ENCODE data around the gene ZNF750. TPM values are rescaled to one million over a fixed set of nuclear protein-coding genes. Genes with fewer than 3 reads are reported as not detected.
A peak's percentile ranks its signal among the peaks of the same experiment; 100 is the strongest.

ZNF750 gene
- total and polyA plus RNA-seq, 2 experiments from 2014 or later, result 0.13 to 0.17 TPM

- Histone ChIP-seq H4K20me1 (replicated peaks; ENCODE audit: insufficient read depth) (peaks cover 6% of the 10 kb centered on the region; the same call in 1 of the 2 replicates), H3K27ac (ENCODE audit: low read depth) (no peak overlapping the region), H3K79me2 (replicated peaks; ENCODE audit: insufficient read depth) (peaks cover 37% of the 10 kb centered on the region), H3K4me1 (ENCODE audit: insufficient read depth) (no peaks in the 10 kb centered on the region), H3F3A (replicated peaks; ENCODE audit: low read depth) (no peaks in the 10 kb centered on the region), H3K36me3 (ENCODE audit: insufficient read depth) (peaks cover 13% of the 10 kb centered on the region; the same call in 1 of the 2 replicates), H2AFZ (no peak overlapping the region), H3K4me3 (no peak overlapping the region), H3K4me2 (no peak overlapping the region), H3K27me3 (ENCODE audit: insufficient read depth) (no peaks in the 10 kb centered on the region), H3K9me2 (ENCODE audit: insufficient read depth) (no peaks in the 10 kb centered on the region)
- DNase-seq (ENCODE audit: low spot score) (no peak), ATAC-seq (no peak)
- Mint-ChIP-seq H3K27me3 (ENCODE audit: insufficient read depth, low read depth, poor library complexity) (peaks cover 8% of the 10 kb centered on the region), H3K4me3 (no peak overlapping the region), H3K27ac (peak overlapping the region; percentile 38; the same call in 1 of the 2 replicates), H3K9me3 (peaks cover 8% of the 10 kb centered on the region), H3K36me3 (ENCODE audit: low read depth) (peaks cover 32% of the 10 kb centered on the region), H3K4me1 (peaks cover 5% of the 10 kb centered on the region)
- TF ChIP-seq NANOG (IDR thresholded peaks at IDR 0.05; ENCODE audit: borderline replicate concordance) (no peak), CREB1 (CRISPR knock-in tag; IDR thresholded peaks at IDR 0.05; ENCODE audit: low read depth) (no peak), EZH2 (IDR thresholded peaks at IDR 0.05; ENCODE audit: low read depth, unreplicated experiment) (no peak), POLR2AphosphoS5 (IDR thresholded peaks at IDR 0.05; ENCODE audit: low read depth) (no peak), ETS1 (IDR thresholded peaks at IDR 0.05) (no peak), CTCF (conservative IDR thresholded peaks at IDR 0.05; ENCODE audit: low read depth in 2 of 2) (no peak), EZH2phosphoT487 (IDR thresholded peaks at IDR 0.05; ENCODE audit: unreplicated experiment) (no peak), ZNF114 (CRISPR knock-in tag; IDR thresholded peaks at IDR 0.05) (no peak), ZNF331 (CRISPR knock-in tag; IDR thresholded peaks at IDR 0.05; ENCODE audit: low read depth) (no peak), STAT1 (IDR thresholded peaks at IDR 0.05; ENCODE audit: unreplicated experiment) (no peak), JUNB (IDR thresholded peaks at IDR 0.05; ENCODE audit: unreplicated experiment) (no peak)
- TF ChIP-seq, protein P1, sequence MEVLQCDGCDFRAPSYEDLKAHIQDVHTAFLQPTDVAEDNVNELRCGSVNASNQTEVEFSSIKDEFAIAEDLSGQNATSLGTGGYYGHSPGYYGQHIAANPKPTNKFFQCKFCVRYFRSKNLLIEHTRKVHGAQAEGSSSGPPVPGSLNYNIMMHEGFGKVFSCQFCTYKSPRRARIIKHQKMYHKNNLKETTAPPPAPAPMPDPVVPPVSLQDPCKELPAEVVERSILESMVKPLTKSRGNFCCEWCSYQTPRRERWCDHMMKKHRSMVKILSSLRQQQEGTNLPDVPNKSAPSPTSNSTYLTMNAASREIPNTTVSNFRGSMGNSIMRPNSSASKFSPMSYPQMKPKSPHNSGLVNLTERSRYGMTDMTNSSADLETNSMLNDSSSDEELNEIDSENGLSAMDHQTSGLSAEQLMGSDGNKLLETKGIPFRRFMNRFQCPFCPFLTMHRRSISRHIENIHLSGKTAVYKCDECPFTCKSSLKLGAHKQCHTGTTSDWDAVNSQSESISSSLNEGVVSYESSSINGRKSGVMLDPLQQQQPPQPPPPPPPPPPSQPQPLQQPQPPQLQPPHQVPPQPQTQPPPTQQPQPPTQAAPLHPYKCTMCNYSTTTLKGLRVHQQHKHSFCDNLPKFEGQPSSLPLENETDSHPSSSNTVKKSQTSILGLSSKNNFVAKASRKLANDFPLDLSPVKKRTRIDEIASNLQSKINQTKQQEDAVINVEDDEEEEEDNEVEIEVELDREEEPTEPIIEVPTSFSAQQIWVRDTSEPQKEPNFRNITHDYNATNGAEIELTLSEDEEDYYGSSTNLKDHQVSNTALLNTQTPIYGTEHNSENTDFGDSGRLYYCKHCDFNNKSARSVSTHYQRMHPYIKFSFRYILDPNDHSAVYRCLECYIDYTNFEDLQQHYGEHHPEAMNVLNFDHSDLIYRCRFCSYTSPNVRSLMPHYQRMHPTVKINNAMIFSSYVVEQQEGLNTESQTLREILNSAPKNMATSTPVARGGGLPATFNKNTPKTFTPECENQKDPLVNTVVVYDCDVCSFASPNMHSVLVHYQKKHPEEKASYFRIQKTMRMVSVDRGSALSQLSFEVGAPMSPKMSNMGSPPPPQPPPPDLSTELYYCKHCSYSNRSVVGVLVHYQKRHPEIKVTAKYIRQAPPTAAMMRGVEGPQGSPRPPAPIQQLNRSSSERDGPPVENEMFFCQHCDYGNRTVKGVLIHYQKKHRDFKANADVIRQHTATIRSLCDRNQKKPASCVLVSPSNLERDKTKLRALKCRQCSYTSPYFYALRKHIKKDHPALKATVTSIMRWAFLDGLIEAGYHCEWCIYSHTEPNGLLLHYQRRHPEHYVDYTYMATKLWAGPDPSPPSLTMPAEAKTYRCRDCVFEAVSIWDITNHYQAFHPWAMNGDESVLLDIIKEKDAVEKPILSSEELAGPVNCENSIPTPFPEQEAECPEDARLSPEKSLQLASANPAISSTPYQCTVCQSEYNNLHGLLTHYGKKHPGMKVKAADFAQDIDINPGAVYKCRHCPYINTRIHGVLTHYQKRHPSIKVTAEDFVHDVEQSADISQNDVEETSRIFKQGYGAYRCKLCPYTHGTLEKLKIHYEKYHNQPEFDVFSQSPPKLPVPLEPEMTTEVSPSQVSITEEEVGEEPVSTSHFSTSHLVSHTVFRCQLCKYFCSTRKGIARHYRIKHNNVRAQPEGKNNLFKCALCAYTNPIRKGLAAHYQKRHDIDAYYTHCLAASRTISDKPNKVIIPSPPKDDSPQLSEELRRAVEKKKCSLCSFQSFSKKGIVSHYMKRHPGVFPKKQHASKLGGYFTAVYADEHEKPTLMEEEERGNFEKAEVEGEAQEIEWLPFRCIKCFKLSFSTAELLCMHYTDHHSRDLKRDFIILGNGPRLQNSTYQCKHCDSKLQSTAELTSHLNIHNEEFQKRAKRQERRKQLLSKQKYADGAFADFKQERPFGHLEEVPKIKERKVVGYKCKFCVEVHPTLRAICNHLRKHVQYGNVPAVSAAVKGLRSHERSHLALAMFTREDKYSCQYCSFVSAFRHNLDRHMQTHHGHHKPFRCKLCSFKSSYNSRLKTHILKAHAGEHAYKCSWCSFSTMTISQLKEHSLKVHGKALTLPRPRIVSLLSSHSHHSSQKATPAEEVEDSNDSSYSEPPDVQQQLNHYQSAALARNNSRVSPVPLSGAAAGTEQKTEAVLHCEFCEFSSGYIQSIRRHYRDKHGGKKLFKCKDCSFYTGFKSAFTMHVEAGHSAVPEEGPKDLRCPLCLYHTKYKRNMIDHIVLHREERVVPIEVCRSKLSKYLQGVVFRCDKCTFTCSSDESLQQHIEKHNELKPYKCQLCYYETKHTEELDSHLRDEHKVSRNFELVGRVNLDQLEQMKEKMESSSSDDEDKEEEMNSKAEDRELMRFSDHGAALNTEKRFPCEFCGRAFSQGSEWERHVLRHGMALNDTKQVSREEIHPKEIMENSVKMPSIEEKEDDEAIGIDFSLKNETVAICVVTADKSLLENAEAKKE (CRISPR knock-in tag; IDR thresholded peaks at IDR 0.05), result no peak
- TF ChIP-seq, protein P2, sequence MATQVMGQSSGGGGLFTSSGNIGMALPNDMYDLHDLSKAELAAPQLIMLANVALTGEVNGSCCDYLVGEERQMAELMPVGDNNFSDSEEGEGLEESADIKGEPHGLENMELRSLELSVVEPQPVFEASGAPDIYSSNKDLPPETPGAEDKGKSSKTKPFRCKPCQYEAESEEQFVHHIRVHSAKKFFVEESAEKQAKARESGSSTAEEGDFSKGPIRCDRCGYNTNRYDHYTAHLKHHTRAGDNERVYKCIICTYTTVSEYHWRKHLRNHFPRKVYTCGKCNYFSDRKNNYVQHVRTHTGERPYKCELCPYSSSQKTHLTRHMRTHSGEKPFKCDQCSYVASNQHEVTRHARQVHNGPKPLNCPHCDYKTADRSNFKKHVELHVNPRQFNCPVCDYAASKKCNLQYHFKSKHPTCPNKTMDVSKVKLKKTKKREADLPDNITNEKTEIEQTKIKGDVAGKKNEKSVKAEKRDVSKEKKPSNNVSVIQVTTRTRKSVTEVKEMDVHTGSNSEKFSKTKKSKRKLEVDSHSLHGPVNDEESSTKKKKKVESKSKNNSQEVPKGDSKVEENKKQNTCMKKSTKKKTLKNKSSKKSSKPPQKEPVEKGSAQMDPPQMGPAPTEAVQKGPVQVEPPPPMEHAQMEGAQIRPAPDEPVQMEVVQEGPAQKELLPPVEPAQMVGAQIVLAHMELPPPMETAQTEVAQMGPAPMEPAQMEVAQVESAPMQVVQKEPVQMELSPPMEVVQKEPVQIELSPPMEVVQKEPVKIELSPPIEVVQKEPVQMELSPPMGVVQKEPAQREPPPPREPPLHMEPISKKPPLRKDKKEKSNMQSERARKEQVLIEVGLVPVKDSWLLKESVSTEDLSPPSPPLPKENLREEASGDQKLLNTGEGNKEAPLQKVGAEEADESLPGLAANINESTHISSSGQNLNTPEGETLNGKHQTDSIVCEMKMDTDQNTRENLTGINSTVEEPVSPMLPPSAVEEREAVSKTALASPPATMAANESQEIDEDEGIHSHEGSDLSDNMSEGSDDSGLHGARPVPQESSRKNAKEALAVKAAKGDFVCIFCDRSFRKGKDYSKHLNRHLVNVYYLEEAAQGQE (IDR thresholded peaks at IDR 0.05; ENCODE audit: unreplicated experiment), result no peak
Measured at GRCh38 chr17:82854226-82854625, 14.4 kb upstream of the ZNF750 start.

Measured in GM23338 (cell line).